KMS-11 (cell line): ENCODE measurements around the gene TRAIP.
"Not testable (repeated sequence)": the region's sequence is repeated elsewhere in the genome, so short reads cannot be mapped to it uniquely, and the experiment has no call there.

Source experiments
- H2AFZ ChIP-seq: fragments of 200-600 bp; sonication (generic); 2 replicates; pipeline ENCODE4 v1.6.1; 2016; ENCODE audit warnings: antibody characterized with exemption, mixed run types, low read depth
- H3K27ac ChIP-seq: fragments of 200-600 bp; sonication (generic); 2 replicates; pipeline ENCODE4 v1.6.1; 2016; ENCODE audit warnings: mild to moderate bottlenecking, mixed run types
- H3K27me3 ChIP-seq: fragments of 200-600 bp; sonication (generic); 2 replicates; pipeline ENCODE4 v1.6.1; 2017; ENCODE audit warnings: mild to moderate bottlenecking, low read depth, mixed run types, moderate library complexity; ENCODE audit not compliant: insufficient read depth
- H3K36me3 ChIP-seq: fragments of 200-600 bp; sonication (generic); 2 replicates; pipeline ENCODE4 v1.6.1; 2017; ENCODE audit warnings: mild to moderate bottlenecking, mixed run types; ENCODE audit not compliant: insufficient read depth
- H3K4me1 ChIP-seq: fragments of 200-600 bp; sonication (generic); 2 replicates; pipeline ENCODE4 v1.6.1; 2016; ENCODE audit warnings: mild to moderate bottlenecking, low read depth, mixed run types; ENCODE audit not compliant: poor library complexity, severe bottlenecking
- H3K4me2 ChIP-seq: fragments of 200-600 bp; sonication (generic); 2 replicates; pipeline ENCODE4 v1.7.0; 2016; ENCODE audit warnings: mild to moderate bottlenecking, mixed run types
- H3K4me3 ChIP-seq: fragments of 200-600 bp; sonication (generic); IDR thresholded peaks from 2 replicates; pipeline ENCODE4 v1.6.1; 2017; ENCODE audit warnings: low read depth, low read length, mixed read lengths; ENCODE audit not compliant: insufficient read depth
- H3K79me2 ChIP-seq: fragments of 200-600 bp; sonication (generic); 2 replicates; pipeline ENCODE4 v1.6.1; 2016; ENCODE audit warnings: low read depth, mixed run types; ENCODE audit not compliant: insufficient read depth
- H3K9ac ChIP-seq: fragments of 200-600 bp; sonication (generic); 2 replicates; pipeline ENCODE4 v1.6.1; 2016; ENCODE audit warnings: mild to moderate bottlenecking, mixed run types
- H4K20me1 ChIP-seq: fragments of 200-600 bp; sonication (generic); 2 replicates; pipeline ENCODE4 v1.6.1; 2016; ENCODE audit warnings: mild to moderate bottlenecking, mixed run types; ENCODE audit not compliant: insufficient read depth
- TF ChIP-seq, protein P1 (sequence below): fragments of 200-600 bp; sonication (generic); conservative IDR thresholded peaks from 2 replicates; pipeline ENCODE4 v1.6.1; 2017; ENCODE audit warnings: low read depth, mild to moderate bottlenecking, antibody characterized with exemption, low read length, moderate library complexity, mixed read lengths

Gene TRAIP

DNA sequence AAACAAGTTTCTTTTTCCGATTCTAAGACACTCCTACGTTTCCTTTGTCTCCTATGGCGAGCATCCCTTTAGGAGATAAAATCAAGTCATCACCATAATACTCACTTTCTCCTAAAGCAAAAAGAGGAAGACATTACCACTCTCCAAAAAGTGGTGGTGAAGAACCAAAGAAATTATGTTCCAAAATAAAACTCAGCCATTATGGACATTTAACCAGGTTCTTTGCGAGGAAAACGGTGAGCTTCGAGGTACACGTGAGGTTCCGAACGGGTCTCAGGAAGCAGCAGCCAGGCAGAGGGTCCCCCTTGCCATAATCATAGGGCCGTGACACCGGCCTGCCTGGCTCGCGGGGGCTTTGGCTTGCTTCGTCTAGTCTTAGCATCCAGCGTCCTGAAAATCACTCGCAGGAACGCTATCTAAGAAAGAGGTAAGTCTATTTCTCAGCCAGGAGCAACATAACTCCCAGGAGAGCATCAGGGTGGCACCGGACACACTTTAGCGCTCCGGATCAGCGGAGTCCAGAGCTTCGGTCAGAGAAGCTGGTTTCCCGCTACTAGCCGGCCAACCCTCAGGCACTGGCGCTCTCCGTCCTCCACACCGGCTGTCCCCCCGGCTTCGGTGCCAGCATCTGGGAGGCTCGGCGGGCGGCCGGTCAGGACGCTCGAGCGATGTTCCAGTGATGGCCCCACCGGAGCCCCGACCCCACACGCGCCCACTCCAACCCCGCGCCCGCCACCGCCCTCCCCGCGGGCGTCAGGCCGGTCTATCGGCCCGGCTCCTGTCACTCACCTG lies 70.6 kb downstream of the TRAIP start:
- TF ChIP-seq, protein P1, sequence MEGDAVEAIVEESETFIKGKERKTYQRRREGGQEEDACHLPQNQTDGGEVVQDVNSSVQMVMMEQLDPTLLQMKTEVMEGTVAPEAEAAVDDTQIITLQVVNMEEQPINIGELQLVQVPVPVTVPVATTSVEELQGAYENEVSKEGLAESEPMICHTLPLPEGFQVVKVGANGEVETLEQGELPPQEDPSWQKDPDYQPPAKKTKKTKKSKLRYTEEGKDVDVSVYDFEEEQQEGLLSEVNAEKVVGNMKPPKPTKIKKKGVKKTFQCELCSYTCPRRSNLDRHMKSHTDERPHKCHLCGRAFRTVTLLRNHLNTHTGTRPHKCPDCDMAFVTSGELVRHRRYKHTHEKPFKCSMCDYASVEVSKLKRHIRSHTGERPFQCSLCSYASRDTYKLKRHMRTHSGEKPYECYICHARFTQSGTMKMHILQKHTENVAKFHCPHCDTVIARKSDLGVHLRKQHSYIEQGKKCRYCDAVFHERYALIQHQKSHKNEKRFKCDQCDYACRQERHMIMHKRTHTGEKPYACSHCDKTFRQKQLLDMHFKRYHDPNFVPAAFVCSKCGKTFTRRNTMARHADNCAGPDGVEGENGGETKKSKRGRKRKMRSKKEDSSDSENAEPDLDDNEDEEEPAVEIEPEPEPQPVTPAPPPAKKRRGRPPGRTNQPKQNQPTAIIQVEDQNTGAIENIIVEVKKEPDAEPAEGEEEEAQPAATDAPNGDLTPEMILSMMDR = no peak
- Histone ChIP-seq H3K4me3 (peak overlapping the region; percentile 52), H4K20me1 (no peaks in the 10 kb centered on the region), H2AFZ (peak overlapping the region; percentile 59), H3K79me2 (peaks cover 33% of the 10 kb centered on the region), H3K36me3 (no peaks in the 10 kb centered on the region), H3K27me3 (no peaks in the 10 kb centered on the region), H3K4me2 (peak overlapping the region; percentile 87), H3K4me1 (peaks cover 10% of the 10 kb centered on the region), H3K9ac (peak overlapping the region; percentile 73), H3K27ac (peak overlapping the region; percentile 42; the same call in 1 of the 2 replicates)

DNA sequence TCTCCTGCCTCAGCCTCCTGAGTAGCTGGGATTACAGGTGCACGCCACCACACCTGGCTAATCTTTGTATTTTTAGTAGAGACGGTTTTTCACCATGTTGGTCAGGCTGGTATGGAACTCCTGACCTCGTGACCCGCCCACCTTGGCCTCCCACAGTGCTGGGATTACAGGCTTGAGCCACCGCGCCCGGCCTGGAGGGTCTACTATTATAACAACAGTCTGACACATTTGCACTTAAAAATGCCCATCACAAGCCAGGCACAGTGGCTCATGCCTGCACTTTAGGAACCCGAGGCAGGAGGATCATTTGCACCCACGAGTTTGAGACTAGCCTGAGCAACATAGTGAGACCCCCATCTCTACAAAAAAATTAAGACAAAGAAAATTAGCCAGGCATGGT lies 74.1 kb downstream of the TRAIP start:
- not testable (repeated sequence) for H2AFZ ChIP-seq, H3K27me3 ChIP-seq, H3K4me2 ChIP-seq, H4K20me1 ChIP-seq, H3K4me3 ChIP-seq, H3K27ac ChIP-seq, H3K4me1 ChIP-seq, H3K36me3 ChIP-seq, H3K9ac ChIP-seq
- H3K79me2 ChIP-seq = peaks cover 51% of the 10 kb centered on the region

DNA sequence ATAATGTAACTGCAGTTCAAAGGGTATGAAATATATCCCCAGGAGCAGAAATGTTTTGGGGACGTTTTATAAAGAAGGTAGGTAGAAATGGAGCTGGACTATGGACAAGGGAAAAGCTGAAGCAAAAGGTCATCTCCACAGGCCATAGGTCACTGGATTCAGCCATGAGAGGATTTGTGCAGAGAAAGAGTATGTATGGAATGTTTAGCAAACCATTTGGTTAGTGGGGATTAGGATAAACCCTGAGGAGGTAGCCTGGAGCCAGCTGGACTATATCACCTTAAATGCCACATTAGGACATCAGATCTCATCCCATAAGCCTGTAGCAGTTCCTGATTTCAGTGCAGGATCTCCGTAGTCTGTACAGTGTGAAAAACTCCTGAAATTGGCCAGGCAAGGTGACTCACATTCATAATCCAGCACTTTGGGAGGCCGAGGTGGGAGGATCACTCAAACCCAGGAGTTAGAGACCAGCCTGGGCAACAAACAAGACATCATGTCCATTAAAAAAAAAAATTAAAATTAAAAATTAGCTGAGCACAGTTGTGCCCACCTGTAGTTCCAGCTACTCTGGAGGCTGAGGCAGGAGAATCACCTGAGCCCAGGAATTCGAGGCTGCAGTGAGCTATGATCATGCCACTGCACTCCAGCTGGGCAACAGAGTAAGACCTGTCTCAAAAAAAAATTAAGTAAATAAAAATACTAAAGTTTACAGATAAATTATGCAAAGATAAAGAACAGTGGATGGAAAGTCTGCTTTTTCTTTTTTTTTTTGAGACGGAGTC lies 74.8 kb downstream of the TRAIP start:
- Histone ChIP-seq H4K20me1 (no peaks in the 10 kb centered on the region), H3K79me2 (peaks cover 55% of the 10 kb centered on the region), H3K27ac (no peak overlapping the region), H3K9ac (no peak overlapping the region), H3K27me3 (no peaks in the 10 kb centered on the region), H3K4me2 (no peak overlapping the region), H3K4me3 (no peak overlapping the region), H3K36me3 (no peaks in the 10 kb centered on the region), H2AFZ (no peak overlapping the region), H3K4me1 (no peaks in the 10 kb centered on the region)
- TF ChIP-seq, protein P1 = no peak

DNA sequence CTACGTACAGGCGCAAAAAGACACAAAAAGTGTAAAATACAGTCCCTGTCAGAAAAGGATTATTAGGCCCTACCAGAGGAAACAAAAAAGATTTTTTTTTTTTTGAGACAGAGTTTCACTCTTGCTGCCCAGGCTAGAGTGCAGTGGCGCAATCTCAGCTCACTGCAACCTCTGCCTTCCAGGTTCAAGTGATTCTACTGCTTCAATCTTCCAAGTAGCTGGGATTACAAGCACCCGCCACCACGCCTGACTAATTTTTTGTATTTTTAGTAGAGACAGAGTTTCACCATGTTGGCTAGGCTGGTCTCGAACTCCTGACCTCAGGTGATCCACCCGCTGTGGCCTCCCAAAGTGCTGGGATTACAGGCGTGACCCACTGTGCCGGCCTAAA lies 75.4 kb downstream of the TRAIP start:
- not testable (repeated sequence) for H3K9ac ChIP-seq, H3K36me3 ChIP-seq, H3K4me2 ChIP-seq, H3K4me1 ChIP-seq, H3K27me3 ChIP-seq, H3K4me3 ChIP-seq, H4K20me1 ChIP-seq, H3K27ac ChIP-seq, H2AFZ ChIP-seq
- peaks cover 54% of the 10 kb centered on the region for H3K79me2 ChIP-seq

DNA sequence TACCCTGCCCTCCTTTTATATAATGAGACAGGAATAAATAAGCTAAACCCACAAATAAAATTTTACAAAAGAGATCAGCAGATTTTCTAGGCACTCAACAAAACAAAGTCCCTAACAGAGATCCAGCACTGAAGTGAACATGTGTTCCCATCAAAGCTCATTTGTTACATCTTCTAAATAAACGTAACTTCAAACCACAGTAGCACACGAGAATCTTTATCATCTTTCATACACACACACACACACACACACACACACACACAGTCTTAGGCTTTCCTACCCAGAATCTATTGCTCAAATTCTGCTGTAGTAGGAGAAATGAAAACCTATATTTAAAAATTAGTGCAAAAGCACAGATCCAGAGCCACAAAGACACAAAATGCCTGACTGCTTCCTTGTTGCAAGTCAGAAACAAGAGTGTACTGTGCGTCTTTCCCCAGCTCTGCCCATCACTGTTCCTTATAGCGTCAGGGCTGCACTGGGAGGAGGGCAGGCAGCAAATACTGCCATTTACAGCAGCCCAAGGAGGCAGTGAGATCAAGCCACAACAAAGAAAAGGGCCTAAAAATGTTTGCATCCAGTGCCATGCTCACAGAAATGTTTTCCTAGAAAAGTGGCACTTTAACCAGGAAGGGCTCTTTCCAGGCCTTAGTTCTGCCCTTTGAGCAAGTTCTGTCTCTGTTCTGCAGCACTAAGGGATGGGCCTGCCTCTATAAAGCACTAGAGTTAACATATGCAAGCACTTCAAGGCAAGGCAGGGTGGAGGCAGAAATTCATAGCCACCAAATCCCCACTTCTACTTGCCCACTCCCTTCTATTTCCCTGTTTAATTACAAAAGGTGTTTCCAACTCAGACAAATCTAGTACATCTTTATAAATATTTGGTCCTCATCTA lies 76.0 kb downstream of the TRAIP start:
- Histone ChIP-seq H3K79me2 (peaks cover 48% of the 10 kb centered on the region), H3K27me3 (no peaks in the 10 kb centered on the region), H3K4me3 (no peak overlapping the region), H3K36me3 (no peaks in the 10 kb centered on the region), H2AFZ (no peak overlapping the region), H3K4me2 (no peak overlapping the region), H4K20me1 (no peaks in the 10 kb centered on the region), H3K27ac (no peak overlapping the region), H3K4me1 (no peaks in the 10 kb centered on the region), H3K9ac (no peak overlapping the region)
- TF ChIP-seq, protein P1 = no peak
